SK-N-SH (cell line): Measurements from ENCODE around the gene CYB561D2. TPM values are rescaled to one million over a fixed set of nuclear protein-coding genes. Genes with fewer than 3 reads are reported as not detected.

Experiments used
- CTCF ChIA-PET: fragments of 300-600, 350-600 bp; formaldehyde crosslinking; extraction: SDS; loops from one replicate; lab custom pipeline; 2021; lab: Yijun Ruan, JAX
- POLR2A ChIA-PET: fragments of 350-600 bp; sonication (Branson Sonifier 250); formaldehyde crosslinking; extraction: SDS; loops from one replicate; lab custom pipeline; 2020; ENCODE audit warnings: antibody characterized with exemption, inconsistent platforms; lab: Yijun Ruan, JAX
- DNase-seq: peaks from one replicate; pipeline ENCODE4 v3.0.0; 2012
- H2AFZ ChIP-seq: fragments of 200-600 bp; sonication (generic); 2 replicates; pipeline ENCODE4 v1.8.1; 2016; ENCODE audit warnings: antibody characterized with exemption, mild to moderate bottlenecking, low read depth
- H3F3A ChIP-seq: fragments of 200-600 bp; sonication (generic); replicated peaks from 2 replicates; pipeline ENCODE3; 2016; ENCODE audit warnings: antibody characterized with exemption, mild to moderate bottlenecking; ENCODE audit not compliant: insufficient read depth
- H3K27ac ChIP-seq, 2 experiments: fragments of 200-500 bp in 1 of 2; fragments of 200-600 bp in 1 of 2; sonication (Bioruptor generic) in 1 of 2; sonication (generic), shearing (Covaris generic) in 1 of 2; 2 replicates each; pipeline versions ENCODE4 v1.5.1 to v1.6.1; 2014 to 2016; ENCODE audit warnings: low read depth in 2 of 2, inconsistent platforms in 1 of 2, low read length in 1 of 2, mild to moderate bottlenecking in 1 of 2, mixed read lengths in 1 of 2
- H3K27me3 ChIP-seq: fragments of 200-600 bp; sonication (generic), shearing (Covaris generic); 2 replicates; pipeline ENCODE4 v1.6.1; 2016; ENCODE audit warnings: mixed run types; ENCODE audit not compliant: insufficient read depth
- H3K36me3 ChIP-seq, 2 experiments: fragments of 200-500 bp in 1 of 2; fragments of 200-600 bp in 1 of 2; sonication (Bioruptor generic) in 1 of 2; sonication (generic) in 1 of 2; replicated peaks in 1 of 2; 2 replicates each; pipeline versions ENCODE3 to v1.5.1; 2014 to 2016; ENCODE audit warnings: low read length in 1 of 2, mild to moderate bottlenecking in 1 of 2; ENCODE audit not compliant: insufficient read depth in 2 of 2, control insufficient read depth in 1 of 2
- H3K4me1 ChIP-seq, 2 experiments: fragments of 200-500 bp in 1 of 2; fragments of 200-600 bp in 1 of 2; sonication (Bioruptor generic) in 1 of 2; sonication (generic), shearing (Covaris generic) in 1 of 2; 2 replicates each; pipeline versions ENCODE4 v1.5.1 to v1.6.1; 2014 to 2016; ENCODE audit warnings: low read depth in 1 of 2, low read length in 1 of 2, mixed run types in 1 of 2; ENCODE audit not compliant: insufficient read depth in 2 of 2, control insufficient read depth in 1 of 2
- H3K4me2 ChIP-seq: fragments of 200-600 bp; sonication (generic), shearing (Covaris generic); 2 replicates; pipeline ENCODE4 v1.6.1; 2017; ENCODE audit warnings: mixed run types
- H3K4me3 ChIP-seq, 2 experiments: fragments of 200-500 bp in 1 of 2; fragments of 200-600 bp in 1 of 2; sonication (Bioruptor generic) in 1 of 2; sonication (generic), shearing (Covaris generic) in 1 of 2; 2 replicates each; pipeline versions ENCODE4 v1.5.1 to v1.8.1; 2014 to 2016; ENCODE audit warnings: low read depth in 2 of 2, inconsistent platforms in 1 of 2, low read length in 1 of 2, mild to moderate bottlenecking in 1 of 2, mixed read lengths in 1 of 2, moderate library complexity in 1 of 2
- H3K79me2 ChIP-seq: fragments of 200-600 bp; sonication (generic); 2 replicates; pipeline ENCODE4 v1.8.1; 2017; ENCODE audit warnings: mild to moderate bottlenecking; ENCODE audit not compliant: insufficient read depth
- H3K9ac ChIP-seq: fragments of 200-600 bp; sonication (generic); 2 replicates; pipeline ENCODE4 v1.6.1; 2017; ENCODE audit warnings: mixed run types
- H3K9me2 ChIP-seq: fragments of 200-600 bp; sonication (generic); 2 replicates; pipeline ENCODE4 v1.6.1; 2017; ENCODE audit warnings: mixed run types
- H3K9me3 ChIP-seq: fragments of 200-600 bp; sonication (generic); 2 replicates; pipeline ENCODE4 v1.6.1; 2017; ENCODE audit warnings: mixed run types, mild to moderate bottlenecking, moderate library complexity
- H4K20me1 ChIP-seq: fragments of 200-600 bp; sonication (generic); 2 replicates; pipeline ENCODE4 v1.6.1; 2017; ENCODE audit warnings: mild to moderate bottlenecking, mixed run types; ENCODE audit not compliant: insufficient read depth
- CHD2 ChIP-seq: fragments of 150-350 bp; IDR thresholded peaks from 2 replicates; pipeline ENCODE4 v1.6.1; 2018; ENCODE audit warnings: low read length; ENCODE audit not compliant: partially characterized antibody
- EZH2phosphoT487 ChIP-seq: fragments of 200-600 bp; sonication (generic); IDR thresholded peaks from 2 replicates; pipeline ENCODE4 v1.6.1; 2017; ENCODE audit warnings: low read depth, mixed run types, mild to moderate bottlenecking, antibody characterized with exemption, moderate library complexity, borderline replicate concordance
- FOSL2 ChIP-seq: IDR thresholded peaks from 2 replicates; pipeline ENCODE4 v1.4.0; 2012; ENCODE audit warnings: low read depth, mild to moderate bottlenecking, moderate library complexity, borderline replicate concordance
- FOXJ3 ChIP-seq: sonication (generic); formaldehyde crosslinking; IDR thresholded peaks from 2 replicates; pipeline ENCODE4 v1.5.1; 2020; ENCODE audit warnings: mild to moderate bottlenecking, missing genetic modification reagents
- FOXM1 ChIP-seq: IDR thresholded peaks from 2 replicates; pipeline ENCODE4 v1.4.0; 2012; ENCODE audit warnings: low read depth, mild to moderate bottlenecking
- GABPA ChIP-seq: IDR thresholded peaks from 2 replicates; pipeline ENCODE4 v1.4.0; 2012; ENCODE audit warnings: low read depth, mild to moderate bottlenecking
- IRF3 ChIP-seq: fragments of 150-350 bp; IDR thresholded peaks from 2 replicates; pipeline ENCODE4 v1.6.1; 2016; ENCODE audit warnings: mild to moderate bottlenecking, low read depth, low read length
- MAX ChIP-seq: IDR thresholded peaks from 2 replicates; pipeline ENCODE4 v1.4.0; 2012; ENCODE audit warnings: low read depth
- MEF2A ChIP-seq: IDR thresholded peaks from 2 replicates; pipeline ENCODE4 v1.4.0; 2012; ENCODE audit warnings: low read depth, borderline replicate concordance
- MXI1 ChIP-seq: IDR thresholded peaks from 2 replicates; pipeline ENCODE4 v1.6.1; 2012; ENCODE audit warnings: mild to moderate bottlenecking, low read depth, low read length, improper control_type of control experiment
- NRF1 ChIP-seq: IDR thresholded peaks from 2 replicates; pipeline ENCODE4 v1.6.1; 2012; ENCODE audit warnings: low read depth, mild to moderate bottlenecking, low read length
- PBX3 ChIP-seq: IDR thresholded peaks from 2 replicates; pipeline ENCODE4; 2012
- POLR2AphosphoS5 ChIP-seq: IDR thresholded peaks from 2 replicates; pipeline ENCODE4 v1.6.1; 2012; ENCODE audit warnings: low read depth, low read length
- RAD21 ChIP-seq: IDR thresholded peaks from 2 replicates; pipeline ENCODE4 v1.6.1; 2012; ENCODE audit warnings: mild to moderate bottlenecking, low read length
- RCOR1 ChIP-seq: fragments of 150-350 bp; IDR thresholded peaks from 2 replicates; pipeline ENCODE4 v1.6.1; 2017; ENCODE audit warnings: antibody characterized with exemption, low read length
- REST ChIP-seq: IDR thresholded peaks from 2 replicates; pipeline ENCODE4 v1.6.1; 2012; ENCODE audit warnings: mild to moderate bottlenecking, low read depth, low read length, moderate library complexity
- RXRA ChIP-seq: IDR thresholded peaks from 2 replicates; pipeline ENCODE4 v1.4.0; 2012; ENCODE audit warnings: low read depth, mild to moderate bottlenecking, borderline replicate concordance
- SIN3A ChIP-seq: IDR thresholded peaks from 2 replicates; pipeline ENCODE4 v1.6.1; 2012; ENCODE audit warnings: low read depth, mild to moderate bottlenecking, low read length, moderate library complexity, borderline replicate concordance
- SMC3 ChIP-seq: IDR thresholded peaks from 2 replicates; pipeline ENCODE4 v1.6.1; 2012; ENCODE audit warnings: low read depth, low read length, improper control_type of control experiment
- TAF1 ChIP-seq: IDR thresholded peaks from 2 replicates; pipeline ENCODE4 v1.6.1; 2012; ENCODE audit warnings: low read depth, mild to moderate bottlenecking, low read length, moderate library complexity, borderline replicate concordance
- TEAD4 ChIP-seq: IDR thresholded peaks from 2 replicates; pipeline ENCODE4 v1.4.0; 2012; ENCODE audit warnings: mild to moderate bottlenecking, borderline replicate concordance; ENCODE audit not compliant: insufficient read depth
- USF1 ChIP-seq: IDR thresholded peaks from 2 replicates; pipeline ENCODE4 v1.4.0; 2012; ENCODE audit warnings: low read depth, borderline replicate concordance
- USF2 ChIP-seq: fragments of 150-350 bp; IDR thresholded peaks from 2 replicates; pipeline ENCODE4 v1.6.1; 2017; ENCODE audit warnings: antibody characterized with exemption, low read length, low read depth, borderline replicate concordance
- YY1 ChIP-seq: IDR thresholded peaks from 2 replicates; pipeline ENCODE4 v1.4.0; 2012; ENCODE audit warnings: low read depth, mild to moderate bottlenecking
- WGBS: methylation state at CpG from one replicate; pipeline ENCODE4 v1.1.6; 2017; ENCODE audit warnings: low lambda C conversion rate; 5-methylcytosine and 5-hydroxymethylcytosine counted together
- polyA plus RNA-seq, 3 experiments: library from polyadenylated mRNA; depleted of rRNA; stranded (reverse); fragments of >200 nt; gene quantifications; 2 replicates each; pipeline ENCODE4 v1.2.3, GENCODE V29; 2012

Gene CYB561D2
- polyA plus RNA-seq, 1 of the 3 experiments (the other 2 are of a cell fraction) = 40.7 TPM

GRCh38 chr3:50390508-50391224 is 40.0 kb downstream of the CYB561D2 start:
- peak; percentile 90 for DNase-seq
- Histone ChIP-seq H3F3A (no peaks in the 10 kb centered on the region), H3K27ac (peak overlapping the region in 1 of 2 experiments; percentile 100; a peak in 2 of 4 replicates), H3K79me2 (no peaks in the 10 kb centered on the region), H3K4me1 (peaks cover 0 to 99% of the 10 kb centered on the region in 2 experiments; a peak in 2 of 4 replicates), H3K9me3 (no peaks in the 10 kb centered on the region), H4K20me1 (no peaks in the 10 kb centered on the region), H3K4me3 (no peak overlapping the region), H3K36me3 (no peaks in the 10 kb centered on the region), H3K9me2 (no peaks in the 10 kb centered on the region), H3K27me3 (no peaks in the 10 kb centered on the region), H3K9ac (no peak overlapping the region), H2AFZ (no peak overlapping the region), H3K4me2 (no peak overlapping the region)
- CTCF ChIA-PET = interaction anchor here (0.6 to 11.5 kb wide), 18 partner anchors 10 to 159 kb away, joined by 3 to 128 read pairs (median 6); partner anchors contain the start of genes CYB561D2, NPRL2 and TMEM115
- WGBS = 51% methylated on average over 10 of the region's 12 CpGs
- POLR2A ChIA-PET = interaction anchor here (0.8 to 2.7 kb wide), 16 partner anchors 9 to 994 kb away, joined by 3 to 27 read pairs (median 5); partner anchors contain the start of genes CYB561D2, MANF and NPRL2
- TF ChIP-seq USF1 (no peak), SMC3 (peak; percentile 10; the same call in 1 of the 2 replicates), NRF1 (no peak), TEAD4 (no peak), FOXM1 (no peak), RCOR1 (peak; percentile 87; the same call in 1 of the 2 replicates), EZH2phosphoT487 (no peak), USF2 (no peak), RAD21 (peak; percentile 31), GABPA (no peak), CHD2 (peak; percentile 93), IRF3 (no peak), TAF1 (no peak), YY1 (no peak), SIN3A (no peak), POLR2AphosphoS5 (no peak), RXRA (no peak), MAX (no peak), MEF2A (no peak), PBX3 (no peak), REST (no peak), MXI1 (peak; percentile 80), FOSL2 (no peak), FOXJ3 (CRISPR knock-in tag) (peak; percentile 99)
